Uterus (tissue), 2 donors: Measurements from ENCODE around the gene ZBTB7C.

Experiments
- CTCF ChIP-seq, 4 experiments: fragments of 200-600 bp in 2 of 4; fragments of 450-650 bp in 2 of 4; sonication (generic) in 2 of 4; IDR thresholded peaks; one replicate each; pipeline ENCODE4 v1.5.1; 2016 to 2019; ENCODE audit warnings: antibody characterized with exemption in 4 of 4, mild to moderate bottlenecking in 2 of 4, moderate library complexity in 1 of 4
- POLR2A ChIP-seq, 2 donors: fragments of 450-650 bp; IDR thresholded peaks; one replicate each; pipeline ENCODE4 v1.6.1; 2016; ENCODE audit warnings: antibody characterized with exemption in 2 of 2, mild to moderate bottlenecking in 1 of 2, moderate library complexity in 1 of 2

- TF ChIP-seq CTCF (IDR thresholded peaks at IDR 0.05) (no peak), POLR2A (IDR thresholded peaks at IDR 0.05) (no peak)
These were observed 286.8 kb downstream of the ZBTB7C start for GRCh38 chr18:48122376-48122775.
